ENCODE results near the gene LRRC1. TPM values are rescaled to one million over a fixed set of nuclear protein-coding genes. Genes with fewer than 3 reads are reported as not detected.
A peak's percentile ranks its signal among the peaks of the same experiment; 100 is the strongest.

Gene LRRC1
- total RNA-seq, 1 experiment from 2014 or later: 0.72 TPM

- DNase-seq: no peak
- no peaks in the 10 kb centered on the region for H3K9me3 ChIP-seq
- no peaks in the 10 kb centered on the region for H3K36me3 ChIP-seq
- no peaks in the 10 kb centered on the region for H3K27me3 ChIP-seq
- no peak overlapping the region for H3K4me3 ChIP-seq
These were observed 56.8 kb downstream of the LRRC1 start for GRCh38 chr6:53851561-53851960.

GRCh38 chr6:53852805-53853204 is 58.0 kb downstream of the LRRC1 start:
- Histone ChIP-seq H3K27me3 (no peaks in the 10 kb centered on the region), H3K9me3 (no peaks in the 10 kb centered on the region), H3K36me3 (no peaks in the 10 kb centered on the region), H3K4me3 (no peak overlapping the region)
- DNase-seq: no peak

GRCh38 chr6:53854843-53855567 is 60.2 kb downstream of the LRRC1 start:
- no peak for DNase-seq
- Histone ChIP-seq H3K9me3 (no peaks in the 10 kb centered on the region), H3K36me3 (no peaks in the 10 kb centered on the region), H3K27me3 (no peaks in the 10 kb centered on the region), H3K4me3 (no peak overlapping the region)

GRCh38 chr6:53855940-53856339 is 61.1 kb downstream of the LRRC1 start:
- H3K9me3 ChIP-seq: no peaks in the 10 kb centered on the region
- no peak for DNase-seq
- no peaks in the 10 kb centered on the region for H3K36me3 ChIP-seq
- H3K4me3 ChIP-seq: no peak overlapping the region
- no peaks in the 10 kb centered on the region for H3K27me3 ChIP-seq

- Histone ChIP-seq H3K27me3 (no peaks in the 10 kb centered on the region), H3K36me3 (no peaks in the 10 kb centered on the region), H3K4me3 (no peak overlapping the region), H3K9me3 (no peaks in the 10 kb centered on the region)
- no peak for DNase-seq
These were observed 62.7 kb downstream of the LRRC1 start for GRCh38 chr6:53857318-53858094.

- DNase-seq: no peak
- Histone ChIP-seq H3K27me3 (no peaks in the 10 kb centered on the region), H3K9me3 (no peaks in the 10 kb centered on the region), H3K4me3 (no peak overlapping the region), H3K36me3 (no peaks in the 10 kb centered on the region)
These were observed 63.4 kb downstream of the LRRC1 start for GRCh38 chr6:53858196-53858595.

GRCh38 chr6:53858913-53859312 is 64.1 kb downstream of the LRRC1 start:
- no peaks in the 10 kb centered on the region for H3K9me3 ChIP-seq
- no peak for DNase-seq
- H3K27me3 ChIP-seq: no peaks in the 10 kb centered on the region
- H3K4me3 ChIP-seq: no peak overlapping the region
- no peaks in the 10 kb centered on the region for H3K36me3 ChIP-seq

GRCh38 chr6:53860511-53860910 is 65.7 kb downstream of the LRRC1 start:
- Histone ChIP-seq H3K27me3 (no peaks in the 10 kb centered on the region), H3K4me3 (no peak overlapping the region), H3K9me3 (no peaks in the 10 kb centered on the region), H3K36me3 (no peaks in the 10 kb centered on the region)
- no peak for DNase-seq

GRCh38 chr6:53861518-53861917 is 66.7 kb downstream of the LRRC1 start:
- DNase-seq: no peak

GRCh38 chr6:53862662-53863462 is 68.1 kb downstream of the LRRC1 start:
- DNase-seq: peak; percentile 61
- no peaks in the 10 kb centered on the region for H3K9me3 ChIP-seq
- no peaks in the 10 kb centered on the region for H3K36me3 ChIP-seq
- no peaks in the 10 kb centered on the region for H3K27me3 ChIP-seq
- no peak overlapping the region for H3K4me3 ChIP-seq

More at GRCh38 chr6:53861518-53861917, 66.7 kb downstream of the LRRC1 start:
- no peaks in the 10 kb centered on the region for H3K27me3 ChIP-seq
- no peaks in the 10 kb centered on the region for H3K9me3 ChIP-seq
- no peaks in the 10 kb centered on the region for H3K36me3 ChIP-seq
- no peak overlapping the region for H3K4me3 ChIP-seq

GRCh38 chr6:53864781-53865180 is 70.0 kb downstream of the LRRC1 start:
- H3K4me3 ChIP-seq: no peak overlapping the region
- H3K9me3 ChIP-seq: no peaks in the 10 kb centered on the region
- no peak for DNase-seq
- H3K36me3 ChIP-seq: no peaks in the 10 kb centered on the region
- H3K27me3 ChIP-seq: no peaks in the 10 kb centered on the region

- Histone ChIP-seq H3K4me3 (no peak overlapping the region), H3K9me3 (no peaks in the 10 kb centered on the region), H3K27me3 (no peaks in the 10 kb centered on the region), H3K36me3 (no peaks in the 10 kb centered on the region)
- DNase-seq: no peak
These were observed 71.4 kb downstream of the LRRC1 start for GRCh38 chr6:53866226-53866625.

GRCh38 chr6:53868626-53869025 is 73.8 kb downstream of the LRRC1 start:
- Histone ChIP-seq H3K36me3 (no peaks in the 10 kb centered on the region), H3K9me3 (no peaks in the 10 kb centered on the region), H3K27me3 (no peaks in the 10 kb centered on the region), H3K4me3 (no peak overlapping the region)
- DNase-seq: no peak

- no peak for DNase-seq
- no peak overlapping the region for H3K4me3 ChIP-seq
- no peaks in the 10 kb centered on the region for H3K36me3 ChIP-seq
- H3K9me3 ChIP-seq: no peaks in the 10 kb centered on the region
- no peaks in the 10 kb centered on the region for H3K27me3 ChIP-seq
These were observed 75.2 kb downstream of the LRRC1 start for GRCh38 chr6:53869964-53870363.

- H3K4me3 ChIP-seq: no peak overlapping the region
- H3K9me3 ChIP-seq: no peaks in the 10 kb centered on the region
- H3K27me3 ChIP-seq: no peaks in the 10 kb centered on the region
- no peak for DNase-seq
- H3K36me3 ChIP-seq: no peaks in the 10 kb centered on the region
These were observed 79.1 kb downstream of the LRRC1 start for GRCh38 chr6:53873922-53874321.

GRCh38 chr6:53874964-53875363 is 80.2 kb downstream of the LRRC1 start:
- Histone ChIP-seq H3K27me3 (no peaks in the 10 kb centered on the region), H3K36me3 (no peaks in the 10 kb centered on the region), H3K4me3 (no peak overlapping the region), H3K9me3 (no peaks in the 10 kb centered on the region)
- no peak for DNase-seq

- Histone ChIP-seq H3K36me3 (no peaks in the 10 kb centered on the region), H3K27me3 (no peaks in the 10 kb centered on the region), H3K9me3 (no peaks in the 10 kb centered on the region), H3K4me3 (no peak overlapping the region)
- no peak for DNase-seq
These were observed 82.3 kb downstream of the LRRC1 start for GRCh38 chr6:53877151-53877550.

Measured in MG63 (cell line).